Peyer's patch (tissue), 4 donors: Measurements from ENCODE around the gene POLR3K. TPM values are rescaled to one million over a fixed set of nuclear protein-coding genes. Genes with fewer than 3 reads are reported as not detected.

ENCODE experiments used
- DNase-seq, 3 donors: peaks; one replicate each; pipeline ENCODE4 v3.0.0-alpha.2; 2017 to 2019
- H3K27ac ChIP-seq, 4 donors: fragments of 200-600 bp; sonication (generic); one replicate each; pipeline ENCODE4 v1.5.1; 2016 to 2019
- H3K27me3 ChIP-seq, 2 donors: fragments of 200-600 bp; sonication (generic); one replicate each; pipeline ENCODE4 v1.5.1; 2019
- H3K36me3 ChIP-seq, 3 donors: fragments of 200-600 bp; sonication (generic); one replicate each; pipeline ENCODE4 v1.5.1; 2016 to 2019
- H3K4me1 ChIP-seq, 4 donors: fragments of 200-600 bp; sonication (generic); one replicate each; pipeline ENCODE4 v1.5.1; 2016 to 2019
- H3K4me3 ChIP-seq, 4 donors: fragments of 200-600 bp; sonication (generic); 1 replicate in 3 of 4; 2 replicates in 1 of 4; pipeline ENCODE4 v1.5.1; 2016 to 2019; ENCODE audit warnings: mild to moderate bottlenecking in 1 of 4
- H3K9me3 ChIP-seq, 4 donors: fragments of 200-600 bp; sonication (generic); one replicate each; pipeline ENCODE4 v1.5.1; 2016 to 2019; ENCODE audit warnings: mild to moderate bottlenecking in 1 of 4
- CTCF ChIP-seq, 6 experiments: fragments of 450-650 bp in 4 of 6; fragments of 200-600 bp in 2 of 6; sonication (generic) in 1 of 6; IDR thresholded peaks; one replicate each; pipeline ENCODE4 v1.5.1; 2017 to 2019; ENCODE audit warnings: antibody characterized with exemption in 6 of 6, mild to moderate bottlenecking in 3 of 6, moderate library complexity in 1 of 6
- POLR2A ChIP-seq, 2 donors: fragments of 450-650 bp; IDR thresholded peaks; one replicate each; pipeline ENCODE4 v1.5.1; 2017; ENCODE audit warnings: antibody characterized with exemption in 2 of 2, mild to moderate bottlenecking in 2 of 2, moderate library complexity in 2 of 2
- total RNA-seq, 4 donors: library from RNA; depleted of rRNA; stranded (reverse); fragments of >200 nt; gene quantifications; one replicate each; pipeline ENCODE4 v1.1.0, GENCODE V29; 2016

Gene POLR3K
- total RNA-seq, 4 donors from 2014 or later = 2.5 to 6.3 (median 3.3) TPM

GRCh38 chr16:62283-62967 lies 9.0 kb upstream of the POLR3K start:
- Histone ChIP-seq H3K9me3 (no peaks in the 10 kb centered on the region), H3K27me3 (no peaks in the 10 kb centered on the region), H3K27ac (no peak overlapping the region), H3K4me1 (peaks cover 0 to 9% (median 0%) of the 10 kb centered on the region in 4 donors), H3K4me3 (no peak overlapping the region), H3K36me3 (peaks cover 0 to 65% (median 0%) of the 10 kb centered on the region in 3 donors)
- DNase-seq = peak in 1 of 3 donors; percentile 46
- no peak for TF ChIP-seq POLR2A (IDR thresholded peaks at IDR 0.05)
- TF ChIP-seq CTCF (IDR thresholded peaks at IDR 0.05) = no peak

- DNase-seq = peak in 1 of 3 donors; percentile 28
- no peaks in the 10 kb centered on the region for H3K9me3 ChIP-seq
- no peak overlapping the region for H3K4me3 ChIP-seq
- H3K27me3 ChIP-seq = no peaks in the 10 kb centered on the region
- no peak for TF ChIP-seq CTCF (IDR thresholded peaks at IDR 0.05)
- no peak for TF ChIP-seq POLR2A (IDR thresholded peaks at IDR 0.05)
- peaks cover 0 to 71% (median 0%) of the 10 kb centered on the region in 3 donors for H3K36me3 ChIP-seq
- no peak overlapping the region for H3K27ac ChIP-seq
- H3K4me1 ChIP-seq = peaks cover 0 to 9% (median 0%) of the 10 kb centered on the region in 4 donors
These were observed 8.5 kb upstream of the POLR3K start for GRCh38 chr16:61879-62281.

GRCh38 chr16:60929-61878 lies 7.8 kb upstream of the POLR3K start:
- TF ChIP-seq CTCF (IDR thresholded peaks at IDR 0.05) (no peak), POLR2A (IDR thresholded peaks at IDR 0.05) (no peak)
- H3K27ac ChIP-seq = no peak overlapping the region
- no peaks in the 10 kb centered on the region for H3K27me3 ChIP-seq
- H3K4me3 ChIP-seq = no peak overlapping the region
- H3K9me3 ChIP-seq = no peaks in the 10 kb centered on the region
- DNase-seq = peak in 1 of 3 donors; percentile 44
- peaks cover 0 to 8% (median 0%) of the 10 kb centered on the region in 4 donors for H3K4me1 ChIP-seq
- peaks cover 0 to 77% (median 0%) of the 10 kb centered on the region in 3 donors for H3K36me3 ChIP-seq

GRCh38 chr16:60166-60565 lies 6.8 kb upstream of the POLR3K start:
- Histone ChIP-seq H3K27ac (no peak overlapping the region), H3K27me3 (no peaks in the 10 kb centered on the region), H3K36me3 (peaks cover 0 to 87% (median 0%) of the 10 kb centered on the region in 3 donors), H3K4me1 (no peaks in the 10 kb centered on the region), H3K9me3 (no peaks in the 10 kb centered on the region), H3K4me3 (no peak overlapping the region)
- no peak for DNase-seq
- TF ChIP-seq CTCF (IDR thresholded peaks at IDR 0.05) (no peak), POLR2A (IDR thresholded peaks at IDR 0.05) (no peak)

DNA sequence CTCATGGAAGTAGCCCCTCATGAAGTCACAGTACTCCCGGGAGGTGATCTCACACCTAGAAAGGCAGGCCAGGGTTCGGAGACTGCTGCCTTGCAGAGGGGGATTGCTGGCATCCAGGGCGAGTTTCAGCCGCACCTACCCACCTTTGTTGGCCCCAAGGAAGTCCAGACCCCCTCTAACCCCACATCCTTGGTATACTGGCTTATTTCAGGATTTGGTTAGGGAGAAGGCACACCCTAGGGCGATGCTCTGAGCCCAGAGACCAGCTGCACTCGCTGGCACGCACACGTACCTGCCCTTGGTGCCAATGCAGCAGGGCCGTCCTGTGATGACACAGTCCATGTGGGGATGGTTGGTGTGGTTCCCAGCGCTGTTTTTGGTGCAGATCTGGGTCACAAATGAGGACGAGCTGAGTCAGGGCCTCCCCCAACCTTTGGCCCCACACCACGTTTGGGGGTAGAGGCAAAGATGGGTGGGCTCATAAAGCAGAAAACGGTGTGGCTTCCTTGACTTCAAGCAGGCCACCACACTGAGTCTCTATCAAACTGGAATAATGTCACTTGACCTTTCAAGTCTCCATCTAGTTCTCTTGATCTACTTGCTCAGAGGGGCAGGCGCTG lies 6.1 kb upstream of the POLR3K start:
- H3K9me3 ChIP-seq = no peaks in the 10 kb centered on the region
- peaks cover 0 to 86% (median 0%) of the 10 kb centered on the region in 3 donors for H3K36me3 ChIP-seq
- no peak overlapping the region for H3K4me3 ChIP-seq
- H3K27me3 ChIP-seq = no peaks in the 10 kb centered on the region
- H3K4me1 ChIP-seq = peaks cover 0 to 2% (median under 1%) of the 10 kb centered on the region in 4 donors
- no peak for TF ChIP-seq CTCF (IDR thresholded peaks at IDR 0.05)
- no peak for TF ChIP-seq POLR2A (IDR thresholded peaks at IDR 0.05)
- H3K27ac ChIP-seq = no peak overlapping the region
- DNase-seq = no peak
